Breast epithelium (tissue), 3 donors: Measurements from ENCODE around the gene ARMH1.

Source experiments
- CTCF ChIP-seq, 3 donors: fragments of 450-650 bp; IDR thresholded peaks; one replicate each; pipeline ENCODE4 v1.5.1; 2016 to 2017; ENCODE audit warnings: antibody characterized with exemption in 3 of 3, mild to moderate bottlenecking in 3 of 3, moderate library complexity in 3 of 3
- POLR2A ChIP-seq: fragments of 450-650 bp; IDR thresholded peaks from one replicate; pipeline ENCODE4 v1.6.1; 2016; ENCODE audit warnings: antibody characterized with exemption, mild to moderate bottlenecking, moderate library complexity

GRCh38 chr1:44717156-44717555, 42.6 kb downstream of the ARMH1 start:
- no peak for TF ChIP-seq CTCF (IDR thresholded peaks at IDR 0.05)
- TF ChIP-seq POLR2A: no peak
